H9 (cell line): ENCODE results near the gene LDLRAD4. TPM values are rescaled to one million over a fixed set of nuclear protein-coding genes. Genes with fewer than 3 reads are reported as not detected.

Experiments used
- DNase-seq: peaks from one replicate; pipeline ENCODE4 v3.0.0-alpha.2; 2017
- H2AFZ ChIP-seq: one replicate; pipeline ENCODE4 v1.6.1; 2013; ENCODE audit warnings: mild to moderate bottlenecking, low read length, control low read depth, moderate library complexity
- H2AK5ac ChIP-seq: 2 replicates; pipeline ENCODE4 v1.6.1; 2013; ENCODE audit warnings: low read length, control low read depth, mixed read lengths; ENCODE audit not compliant: insufficient read length
- H2BK120ac ChIP-seq: one replicate; pipeline ENCODE4 v1.6.1; 2013; ENCODE audit warnings: low read depth, mild to moderate bottlenecking, low read length, control low read depth, inconsistent platforms; ENCODE audit not compliant: poor library complexity, severe bottlenecking
- H2BK12ac ChIP-seq: 2 replicates; pipeline ENCODE4 v1.6.1; 2013; ENCODE audit warnings: low read length, control low read depth, mixed read lengths, low read depth; ENCODE audit not compliant: insufficient read length
- H2BK15ac ChIP-seq: 2 replicates; pipeline ENCODE4 v1.6.1; 2013; ENCODE audit warnings: low read depth, low read length, control low read depth
- H2BK20ac ChIP-seq: one replicate; pipeline ENCODE4 v1.6.1; 2013; ENCODE audit warnings: low read depth, mild to moderate bottlenecking, low read length, control low read depth, inconsistent platforms; ENCODE audit not compliant: poor library complexity, severe bottlenecking
- H2BK5ac ChIP-seq: 2 replicates; pipeline ENCODE4 v1.6.1; 2013; ENCODE audit warnings: low read length, control low read depth, mixed read lengths; ENCODE audit not compliant: insufficient read length
- H3K14ac ChIP-seq: 2 replicates; pipeline ENCODE4 v1.6.1; 2013; ENCODE audit warnings: low read length, control low read depth; ENCODE audit not compliant: insufficient read depth
- H3K18ac ChIP-seq: 2 replicates; pipeline ENCODE4 v1.6.1; 2013; ENCODE audit warnings: low read depth, mild to moderate bottlenecking, mixed read lengths, low read length, control low read depth; ENCODE audit not compliant: insufficient read length
- H3K23ac ChIP-seq: 2 replicates; pipeline ENCODE4 v1.6.1; 2013; ENCODE audit warnings: low read length, control low read depth, mixed read lengths, low read depth; ENCODE audit not compliant: insufficient read length
- H3K23me2 ChIP-seq: 2 replicates; pipeline ENCODE4 v1.6.1; 2013; ENCODE audit warnings: low read depth, mild to moderate bottlenecking, mixed read lengths, low read length, control low read depth; ENCODE audit not compliant: insufficient read length, poor library complexity, severe bottlenecking
- H3K27ac ChIP-seq: 2 replicates; pipeline ENCODE4 v1.5.1; 2013; ENCODE audit warnings: low read length, control low read depth, mixed read lengths, low read depth; ENCODE audit not compliant: insufficient read length
- H3K27me3 ChIP-seq: 2 replicates; pipeline ENCODE4 v1.6.1; 2013; ENCODE audit warnings: low read length, control low read depth, inconsistent platforms; ENCODE audit not compliant: insufficient read depth
- H3K4ac ChIP-seq: 2 replicates; pipeline ENCODE4 v1.6.1; 2013; ENCODE audit warnings: low read depth, mild to moderate bottlenecking, control low read depth, inconsistent platforms, low read length, moderate library complexity
- H3K4me1 ChIP-seq: 2 replicates; pipeline ENCODE4 v1.6.1; 2013; ENCODE audit warnings: low read length, control low read depth, inconsistent platforms; ENCODE audit not compliant: insufficient read depth
- H3K4me2 ChIP-seq: 2 replicates; pipeline ENCODE4 v1.6.1; 2013; ENCODE audit warnings: low read length, control low read depth, mixed read lengths; ENCODE audit not compliant: insufficient read length, insufficient read depth
- H3K56ac ChIP-seq: 2 replicates; pipeline ENCODE4 v1.6.1; 2013; ENCODE audit warnings: low read depth, mild to moderate bottlenecking, mixed read lengths, low read length, control low read depth; ENCODE audit not compliant: insufficient read length
- H3K79me1 ChIP-seq: 2 replicates; pipeline ENCODE4 v1.6.1; 2013; ENCODE audit warnings: low read depth, mild to moderate bottlenecking, moderate library complexity, low read length, control low read depth, inconsistent platforms; ENCODE audit not compliant: insufficient read depth, poor library complexity, severe bottlenecking
- H3K79me2 ChIP-seq: 2 replicates; pipeline ENCODE4 v1.6.1; 2013; ENCODE audit warnings: low read length, control low read depth, inconsistent platforms; ENCODE audit not compliant: insufficient read depth
- H3K9ac ChIP-seq: 2 replicates; pipeline ENCODE4 v1.6.1; 2013; ENCODE audit warnings: low read length, control low read depth, mixed read lengths; ENCODE audit not compliant: insufficient read length; ENCODE audit errors: extremely low read depth
- H3K9me3 ChIP-seq: one replicate; pipeline ENCODE4 v1.6.1; 2013; ENCODE audit warnings: low read depth, low read length, inconsistent platforms; ENCODE audit not compliant: control insufficient read depth
- H3T11ph ChIP-seq: one replicate; pipeline ENCODE4 v1.6.1; 2013; ENCODE audit warnings: mild to moderate bottlenecking, low read length, control low read depth, inconsistent platforms
- H4K20me1 ChIP-seq: one replicate; pipeline ENCODE4 v1.6.1; 2013; ENCODE audit not compliant: control insufficient read depth, insufficient read length, insufficient read depth
- H4K5ac ChIP-seq: 2 replicates; pipeline ENCODE4 v1.6.1; 2013; ENCODE audit warnings: low read depth, mild to moderate bottlenecking, mixed read lengths, low read length, control low read depth; ENCODE audit not compliant: insufficient read length
- H4K8ac ChIP-seq: replicated peaks from 2 replicates; pipeline ENCODE4 v1.6.1; 2013; ENCODE audit warnings: low read length, control low read depth, mixed read lengths, low read depth; ENCODE audit not compliant: insufficient read length
- H4K91ac ChIP-seq: 2 replicates; pipeline ENCODE4 v1.6.1; 2013; ENCODE audit warnings: low read depth, mild to moderate bottlenecking, moderate library complexity, mixed read lengths, low read length, control low read depth; ENCODE audit not compliant: insufficient read length
- H3K27ac Mint-ChIP-seq, 3 experiments: 2 replicates in 2 of 3; 3 replicates in 1 of 3; pipeline ENCODE4 v1.8.0; 2020 to 2021; ENCODE audit warnings: mixed read lengths in 3 of 3, mild to moderate bottlenecking in 1 of 3, moderate library complexity in 1 of 3
- H3K27me3 Mint-ChIP-seq: 2 replicates; pipeline ENCODE4 v1.8.0; 2021; ENCODE audit warnings: low read depth, mild to moderate bottlenecking, moderate library complexity, mixed read lengths
- H3K36me3 Mint-ChIP-seq, 3 experiments: 2 replicates in 2 of 3; 3 replicates in 1 of 3; pipeline ENCODE4 v1.8.0; 2020 to 2021; ENCODE audit warnings: low read depth in 3 of 3, mixed read lengths in 3 of 3; ENCODE audit not compliant: insufficient read depth in 1 of 3
- H3K4me1 Mint-ChIP-seq, 2 experiments: 2 replicates each; pipeline ENCODE4 v1.8.0; 2020; ENCODE audit warnings: mixed read lengths in 2 of 2
- H3K4me3 Mint-ChIP-seq, 2 experiments: 2 replicates in 1 of 2; 3 replicates in 1 of 2; pipeline ENCODE4 v1.8.0; 2020 to 2021; ENCODE audit warnings: mild to moderate bottlenecking in 2 of 2, mixed read lengths in 2 of 2, moderate library complexity in 1 of 2
- H3K9me3 Mint-ChIP-seq, 2 experiments: 2 replicates in 1 of 2; 3 replicates in 1 of 2; pipeline ENCODE4 v1.8.0; 2020; ENCODE audit warnings: mild to moderate bottlenecking in 2 of 2, mixed read lengths in 2 of 2, moderate library complexity in 1 of 2
- WGBS: extraction: QIAGEN DNeasy Blood & Tissue Kit; methylation state at CpG from one replicate; pipeline ENCODE4 v1.1.7; 2013; ENCODE audit warnings: missing lambda C conversion rate, low lambda C conversion rate, mixed read lengths; ENCODE audit not compliant: insufficient read length; ENCODE audit errors: extremely low coverage; 5-methylcytosine and 5-hydroxymethylcytosine counted together
- total RNA-seq: library from RNA; stranded (reverse); gene quantifications from 2 replicates; pipeline ENCODE4 v1.2.1, GENCODE V29; 2021
- TF ChIP-seq, protein P1 (sequence below): fragments of 200-600 bp; sonication (generic); conservative IDR thresholded peaks from 3 replicates; pipeline ENCODE4 v1.8.0; 2021; ENCODE audit warnings: antibody characterized with exemption, mild to moderate bottlenecking

LDLRAD4 gene
- total RNA-seq, 1 experiment from 2014 or later: 3.9 TPM

DNA sequence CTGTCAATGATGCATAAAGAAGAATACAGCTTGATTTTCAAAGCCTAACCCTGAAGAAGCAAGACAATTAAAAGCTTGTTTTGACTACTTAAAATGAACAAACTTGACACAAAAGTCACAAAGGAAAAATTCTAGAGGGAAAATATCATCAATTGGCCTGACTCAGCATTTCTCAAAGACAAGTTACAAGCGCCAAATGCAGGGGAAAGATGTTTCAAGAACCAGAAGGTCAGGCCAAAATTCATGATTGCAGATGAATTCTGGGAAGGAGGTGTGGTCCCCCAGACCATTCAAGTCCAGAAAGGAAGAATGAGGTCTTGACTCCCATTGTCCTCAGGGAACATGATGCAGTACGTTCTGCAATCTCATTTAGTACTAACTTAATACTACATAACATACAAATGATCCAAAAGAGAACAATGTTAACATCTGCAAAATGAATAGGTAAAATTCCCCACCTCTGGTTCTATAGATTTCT is 443.3 kb downstream of the LDLRAD4 start:
- Histone ChIP-seq H3K23me2 (no peaks in the 10 kb centered on the region), H3T11ph (no peak overlapping the region), H3K4me1 (no peaks in the 10 kb centered on the region), H3K27me3 (no peaks in the 10 kb centered on the region), H3K79me2 (no peaks in the 10 kb centered on the region), H3K56ac (no peak overlapping the region), H2BK20ac (no peak overlapping the region), H3K79me1 (no peaks in the 10 kb centered on the region), H2BK12ac (no peak overlapping the region), H2BK120ac (no peak overlapping the region), H3K14ac (no peak overlapping the region), H4K8ac (no peak overlapping the region), H4K91ac (no peak overlapping the region), H3K18ac (no peak overlapping the region), H3K27ac (no peak overlapping the region), H3K4me2 (no peak overlapping the region), H3K23ac (no peak overlapping the region), H3K9ac (no peak overlapping the region), H3K4ac (no peak overlapping the region), H2AFZ (no peak overlapping the region), H2AK5ac (no peak overlapping the region), H2BK15ac (no peak overlapping the region), H3K9me3 (no peaks in the 10 kb centered on the region), H4K20me1 (no peaks in the 10 kb centered on the region), H4K5ac (no peak overlapping the region), H2BK5ac (no peak overlapping the region)
- no peak for DNase-seq
- TF ChIP-seq, protein P1, sequence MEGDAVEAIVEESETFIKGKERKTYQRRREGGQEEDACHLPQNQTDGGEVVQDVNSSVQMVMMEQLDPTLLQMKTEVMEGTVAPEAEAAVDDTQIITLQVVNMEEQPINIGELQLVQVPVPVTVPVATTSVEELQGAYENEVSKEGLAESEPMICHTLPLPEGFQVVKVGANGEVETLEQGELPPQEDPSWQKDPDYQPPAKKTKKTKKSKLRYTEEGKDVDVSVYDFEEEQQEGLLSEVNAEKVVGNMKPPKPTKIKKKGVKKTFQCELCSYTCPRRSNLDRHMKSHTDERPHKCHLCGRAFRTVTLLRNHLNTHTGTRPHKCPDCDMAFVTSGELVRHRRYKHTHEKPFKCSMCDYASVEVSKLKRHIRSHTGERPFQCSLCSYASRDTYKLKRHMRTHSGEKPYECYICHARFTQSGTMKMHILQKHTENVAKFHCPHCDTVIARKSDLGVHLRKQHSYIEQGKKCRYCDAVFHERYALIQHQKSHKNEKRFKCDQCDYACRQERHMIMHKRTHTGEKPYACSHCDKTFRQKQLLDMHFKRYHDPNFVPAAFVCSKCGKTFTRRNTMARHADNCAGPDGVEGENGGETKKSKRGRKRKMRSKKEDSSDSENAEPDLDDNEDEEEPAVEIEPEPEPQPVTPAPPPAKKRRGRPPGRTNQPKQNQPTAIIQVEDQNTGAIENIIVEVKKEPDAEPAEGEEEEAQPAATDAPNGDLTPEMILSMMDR: no peak
- no peaks in the 10 kb centered on the region for H3K27me3 Mint-ChIP-seq
- no CpG with 5 or more reads among the region's 2 CpGs for WGBS
- no peak overlapping the region; a peak in 1 of 7 replicates for H3K27ac Mint-ChIP-seq
- no peaks in the 10 kb centered on the region for H3K9me3 Mint-ChIP-seq
- peaks cover 5 to 7% of the 10 kb centered on the region in 2 experiments; a peak in 3 of 4 replicates for H3K4me1 Mint-ChIP-seq
- H3K4me3 Mint-ChIP-seq: no peak overlapping the region
- H3K36me3 Mint-ChIP-seq: peaks cover 1 to 5% (median 5%) of the 10 kb centered on the region in 3 experiments; a peak in 4 of 7 replicates
